Pancreas (tissue), 10 donors: ENCODE measurements around the gene ACAT1. TPM values are rescaled to one million over a fixed set of nuclear protein-coding genes. Genes with fewer than 3 reads are reported as not detected.
"Not testable (repeated sequence)": the region's sequence is repeated elsewhere in the genome, so short reads cannot be mapped to it uniquely, and the experiment has no call there.

Source experiments
- ATAC-seq, 4 donors: fragments of 200-7000 bp; cut with Tn5 transposase; one replicate each; pipeline versions ENCODE4 v1.8.0 to v1.9.1; 2020; ENCODE audit warnings: mild to moderate bottlenecking in 4 of 4, moderate library complexity in 4 of 4
- DNase-seq, 6 donors: peaks; one replicate each; pipeline ENCODE4 v3.0.0-alpha.2; 2020
- FAIRE-seq: peaks from 2 replicates; lab custom pipeline; 2012; peaks lifted over from hg19 to GRCh38; lab: Jason Lieb, UNC
- H3K27ac ChIP-seq, 4 donors: fragments of 200-600 bp; sonication (generic); 1 replicate in 3 of 4; 2 replicates in 1 of 4; pipeline versions ENCODE4 v1.5.0 to v1.8.0; 2020
- H3K27me3 ChIP-seq, 4 donors: fragments of 200-600 bp; one replicate each; pipeline ENCODE4 v1.8.0; 2021
- H3K36me3 ChIP-seq, 3 donors: fragments of 200-600 bp; sonication (generic) in 1 of 3; one replicate each; pipeline versions ENCODE4 v1.5.0 to v1.8.0; 2020 to 2021
- H3K4me1 ChIP-seq, 3 donors: fragments of 200-600 bp; one replicate each; pipeline ENCODE4 v1.8.0; 2021
- H3K4me3 ChIP-seq, 4 donors: fragments of 200-600 bp; sonication (generic) in 2 of 4; one replicate each; pipeline versions ENCODE4 v1.5.0 to v1.8.0; 2020 to 2021
- H3K9me3 ChIP-seq, 4 donors: fragments of 200-600 bp; one replicate each; pipeline ENCODE4 v1.8.0; 2021
- WGBS, 2 donors: extraction: QIAGEN DNeasy Blood & Tissue Kit; methylation state at CpG; one replicate each; pipeline ENCODE4 v1.1.7; 2013; 5-methylcytosine and 5-hydroxymethylcytosine counted together
- intact Hi-C, 3 donors: fragments of 100-400 bp; cut with DNase I; formaldehyde crosslinking; loops; one replicate each; pipeline versions ENCODE4 v1.11.1 to v1.14.2; 2022
- polyA plus RNA-seq, 2 donors: library from polyadenylated mRNA; stranded (reverse); fragments of 200-250 nt; gene quantifications; one replicate each; pipeline ENCODE4 v1.2.3, GENCODE V29; 2013
- total RNA-seq, 6 donors: library from RNA; stranded (reverse); fragmentation: NEBNext Ultra II Directional in 4 of 6; extraction: Animal tissue kit (Norgen Biotek cat#: 25700) in 4 of 6; gene quantifications; one replicate each; pipeline versions ENCODE4 v1.2.1 to v1.2.4, GENCODE V29; 2021 to 2023
- TF ChIP-seq, protein P1 (sequence below), 4 donors: fragments of 200-600 bp; sonication (generic) in 3 of 4; IDR thresholded peaks; one replicate each; pipeline versions ENCODE4 v1.5.0 to v1.8.0; 2021; ENCODE audit warnings: antibody characterized with exemption in 4 of 4
- donor health status: healthy with polysubstance abuse.
- donor health status: DM: no; HTN: no; CAD: no; lungs with moderate emphysema.
- donor health status: DM: no; HTN: no; CAD: no.
- donor health status: control.
- donor health status: control.
- donor health status: Bipolar disorder and iron deficiency.
- donor health status: DM: yes; HTN: yes; CAD: no.
- donor health status: DM: no; HTN: no; CAD: no.
- donor health status: DM: no; HTN: no; CAD: no.
- donor health status: DM: yes; HTN: yes; CAD: no.

Gene ACAT1
- total and polyA plus RNA-seq, 8 donors, result 41.4 to 64.4 (median 53.4) TPM

DNA sequence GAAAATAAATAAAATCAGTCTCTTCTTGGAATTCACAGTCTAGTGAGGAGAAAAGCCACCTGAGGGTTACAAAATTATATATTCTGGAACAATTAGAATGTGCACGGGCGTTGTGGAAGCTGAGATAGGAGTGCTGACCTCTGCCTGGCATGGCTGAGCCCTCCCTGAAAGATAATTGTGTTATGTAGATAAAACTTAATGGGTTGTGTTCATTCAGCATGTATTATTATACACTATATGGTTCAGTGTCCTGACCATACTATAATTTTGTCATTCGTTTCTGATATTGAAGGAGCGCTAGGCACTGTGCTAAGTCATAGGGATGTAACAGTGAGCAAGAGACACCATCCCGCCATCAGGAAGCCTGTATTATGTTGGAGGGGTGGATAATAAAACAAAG lies 3.7 kb downstream of the ACAT1 start:
- DNase-seq (no peak), ATAC-seq (no peak), FAIRE-seq (no peak)
- Histone ChIP-seq H3K36me3 (peaks cover 0 to 5% (median 0%) of the 10 kb centered on the region in 3 donors), H3K4me1 (peaks cover 18 to 25% (median 23%) of the 10 kb centered on the region in 3 donors), H3K9me3 (no peaks in the 10 kb centered on the region), H3K27me3 (no peaks in the 10 kb centered on the region), H3K4me3 (no peak overlapping the region), H3K27ac (peak overlapping the region in 1 of 4 donors; percentile 96)
- TF ChIP-seq, protein P1, sequence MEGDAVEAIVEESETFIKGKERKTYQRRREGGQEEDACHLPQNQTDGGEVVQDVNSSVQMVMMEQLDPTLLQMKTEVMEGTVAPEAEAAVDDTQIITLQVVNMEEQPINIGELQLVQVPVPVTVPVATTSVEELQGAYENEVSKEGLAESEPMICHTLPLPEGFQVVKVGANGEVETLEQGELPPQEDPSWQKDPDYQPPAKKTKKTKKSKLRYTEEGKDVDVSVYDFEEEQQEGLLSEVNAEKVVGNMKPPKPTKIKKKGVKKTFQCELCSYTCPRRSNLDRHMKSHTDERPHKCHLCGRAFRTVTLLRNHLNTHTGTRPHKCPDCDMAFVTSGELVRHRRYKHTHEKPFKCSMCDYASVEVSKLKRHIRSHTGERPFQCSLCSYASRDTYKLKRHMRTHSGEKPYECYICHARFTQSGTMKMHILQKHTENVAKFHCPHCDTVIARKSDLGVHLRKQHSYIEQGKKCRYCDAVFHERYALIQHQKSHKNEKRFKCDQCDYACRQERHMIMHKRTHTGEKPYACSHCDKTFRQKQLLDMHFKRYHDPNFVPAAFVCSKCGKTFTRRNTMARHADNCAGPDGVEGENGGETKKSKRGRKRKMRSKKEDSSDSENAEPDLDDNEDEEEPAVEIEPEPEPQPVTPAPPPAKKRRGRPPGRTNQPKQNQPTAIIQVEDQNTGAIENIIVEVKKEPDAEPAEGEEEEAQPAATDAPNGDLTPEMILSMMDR (IDR thresholded peaks at IDR 0.05), result no peak
- WGBS, 2 donors, result 68% methylated on average over 5 of the region's 5 CpGs
- intact Hi-C loops, result no loop called here

DNA sequence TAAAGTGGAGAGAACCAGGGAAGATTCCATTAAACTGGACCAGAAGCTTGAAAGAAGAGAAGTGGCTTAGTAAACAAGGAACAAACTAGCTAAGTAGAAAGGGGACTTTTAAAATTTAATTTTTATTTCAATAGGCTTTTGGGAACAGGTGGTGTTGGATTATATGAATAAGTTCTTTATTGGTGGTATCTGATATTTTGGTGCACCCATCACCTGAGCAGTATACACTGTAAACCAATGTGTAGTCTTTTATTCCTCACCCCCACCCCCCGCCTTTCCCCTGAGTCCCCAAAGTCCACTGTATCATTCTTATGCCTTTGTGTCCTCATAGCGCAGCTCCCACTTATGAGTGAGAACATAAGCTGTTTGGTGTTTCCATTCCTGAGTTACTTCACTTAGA lies 7.4 kb downstream of the ACAT1 start:
- peaks cover 14 to 22% (median 15%) of the 10 kb centered on the region in 3 donors for H3K4me1 ChIP-seq
- TF ChIP-seq, protein P1 (IDR thresholded peaks at IDR 0.05), result no peak
- no peak for ATAC-seq
- peaks cover 0 to 6% (median 0%) of the 10 kb centered on the region in 3 donors for H3K36me3 ChIP-seq
- H3K27me3 ChIP-seq, result no peaks in the 10 kb centered on the region
- no peak for FAIRE-seq
- 97% methylated on average over 2 of the region's 2 CpGs for WGBS, 2 donors
- no peak overlapping the region for H3K4me3 ChIP-seq
- DNase-seq, result no peak
- H3K9me3 ChIP-seq, result no peaks in the 10 kb centered on the region
- no peak overlapping the region for H3K27ac ChIP-seq
- intact Hi-C loops, result no loop called here

DNA sequence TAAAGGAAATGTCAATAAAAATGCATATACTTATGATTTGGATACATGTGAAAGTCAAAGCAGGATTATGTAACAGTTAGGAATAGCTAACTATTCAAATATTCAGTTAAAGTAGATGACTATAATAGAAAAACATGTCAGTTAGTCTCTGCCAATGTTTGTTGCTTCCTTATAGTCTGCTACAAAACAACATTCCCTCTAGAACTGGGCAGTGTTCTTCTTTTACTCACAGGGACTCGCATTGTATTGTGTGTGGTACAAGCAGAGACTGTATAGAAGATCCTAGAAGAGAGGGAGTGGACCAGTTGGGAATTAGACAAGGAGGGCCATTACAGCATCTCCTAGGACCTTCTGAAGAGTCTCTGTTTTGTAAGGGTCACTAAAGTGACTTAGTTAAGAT lies 10.6 kb downstream of the ACAT1 start:
- TF ChIP-seq, protein P1 (IDR thresholded peaks at IDR 0.05), result no peak
- 75 to 83% methylated on average over 1 of the region's 1 CpG for WGBS, 2 donors
- H3K4me1 ChIP-seq, result peaks cover 0 to 7% (median 3%) of the 10 kb centered on the region in 3 donors
- DNase-seq, result no peak
- no peaks in the 10 kb centered on the region for H3K9me3 ChIP-seq
- FAIRE-seq, result no peak
- H3K4me3 ChIP-seq, result no peak overlapping the region
- peaks cover 0 to 25% (median 0%) of the 10 kb centered on the region in 3 donors for H3K36me3 ChIP-seq
- intact Hi-C loops, result no loop called here
- peak in 2 of 4 donors; percentile 29 to 38 for ATAC-seq
- no peaks in the 10 kb centered on the region for H3K27me3 ChIP-seq
- H3K27ac ChIP-seq, result no peak overlapping the region

DNA sequence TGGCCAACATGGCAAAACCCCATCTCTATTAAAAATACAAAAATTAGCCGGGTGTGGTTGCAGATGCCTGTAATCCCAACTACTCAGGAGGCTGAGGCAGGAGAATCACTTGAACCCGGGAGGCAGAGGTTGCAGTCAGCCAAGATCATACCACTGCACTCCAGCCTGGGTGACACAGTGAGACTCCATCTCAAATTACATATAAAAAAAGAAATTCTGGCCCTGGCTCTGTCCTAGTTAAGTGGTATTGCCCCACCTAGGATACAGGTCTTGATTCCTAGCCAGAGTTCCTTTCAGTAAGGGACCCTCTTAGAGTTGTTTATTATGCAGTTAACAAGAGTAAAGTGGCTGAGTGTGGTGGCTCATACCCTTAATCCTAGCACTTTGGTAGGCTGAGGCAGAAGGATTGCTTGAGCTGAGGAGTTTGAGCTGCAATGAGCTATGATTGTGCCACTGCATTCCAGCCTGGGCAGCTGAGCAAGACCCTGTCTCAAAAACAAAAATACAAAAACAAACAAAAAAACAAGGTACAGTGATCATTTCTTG lies 11.7 kb downstream of the ACAT1 start:
- 93 to 98% methylated on average over 2 of the region's 2 CpGs for WGBS, 2 donors
- H3K27ac ChIP-seq, H3K4me3 ChIP-seq, FAIRE-seq, H3K9me3 ChIP-seq, DNase-seq, H3K27me3 ChIP-seq, intact Hi-C loops, ATAC-seq, H3K4me1 ChIP-seq: not testable (repeated sequence)
- peaks cover 0 to 21% (median 0%) of the 10 kb centered on the region in 3 donors for H3K36me3 ChIP-seq

DNA sequence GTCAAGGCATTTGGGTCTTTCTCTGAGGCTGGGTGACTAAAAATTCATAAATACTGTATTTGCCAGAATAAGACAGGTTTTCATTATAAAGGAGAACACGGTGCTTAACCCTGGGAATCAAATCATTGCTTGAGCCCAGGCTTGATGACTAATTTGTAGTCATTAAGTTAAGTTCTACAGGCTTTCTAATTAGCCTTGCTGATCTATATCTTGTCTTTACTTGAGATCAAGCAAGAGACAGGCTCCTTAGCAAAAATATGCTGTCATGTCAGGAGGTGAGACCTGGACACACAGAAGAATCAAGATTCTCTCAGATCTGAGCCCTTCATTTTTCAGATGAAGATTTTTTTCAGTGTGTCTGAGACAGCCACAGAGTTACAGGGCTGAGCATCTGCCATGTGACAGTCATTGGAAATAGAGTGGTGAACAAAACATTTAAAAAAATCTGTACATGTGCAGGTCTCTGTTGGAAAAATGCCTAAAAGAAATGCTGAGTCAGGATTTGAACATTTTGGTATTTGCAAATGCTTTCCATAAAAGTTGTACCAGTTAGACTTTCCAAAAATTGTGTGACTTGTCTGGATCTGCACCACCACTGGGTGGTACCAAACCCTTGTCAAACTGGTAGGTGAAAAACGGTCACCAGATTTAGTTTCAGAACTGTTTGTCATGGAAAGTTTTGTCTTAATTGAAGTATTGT lies 14.6 kb downstream of the ACAT1 start:
- H3K27me3 ChIP-seq, result no peaks in the 10 kb centered on the region
- DNase-seq (no peak), FAIRE-seq (no peak), ATAC-seq (no peak)
- no peak overlapping the region for H3K4me3 ChIP-seq
- peaks cover 0 to 42% (median 6%) of the 10 kb centered on the region in 3 donors for H3K36me3 ChIP-seq
- intact Hi-C loops, result no loop called here
- TF ChIP-seq, protein P1 (IDR thresholded peaks at IDR 0.05), result no peak
- no peaks in the 10 kb centered on the region for H3K9me3 ChIP-seq
- H3K4me1 ChIP-seq, result peaks cover 0 to 7% (median 3%) of the 10 kb centered on the region in 3 donors
- 69 to 82% methylated on average over 2 of the region's 2 CpGs for WGBS, 2 donors
- H3K27ac ChIP-seq, result no peak overlapping the region
